HG03280 (cell line): ENCODE results near the gene DDX23.
A peak's percentile ranks its signal among the peaks of the same experiment; 100 is the strongest.
"Not testable (repeated sequence)": the region's sequence is repeated elsewhere in the genome, so short reads cannot be mapped to it uniquely, and the experiment has no call there.

ENCODE experiments used
- ATAC-seq: cut with Tn5 transposase; IDR thresholded peaks from one replicate; pipeline ENCODE4 v1.9.1; 2021; ENCODE audit warnings: mild to moderate bottlenecking, moderate library complexity; ENCODE audit not compliant: unreplicated experiment

The DDX23 gene

GRCh38 chr12:48851883-48852733 lies at the start of gene DDX23:
Gene DDX23 (minus strand): TSS chr12:48852163. CDS start chr12:48845782, 6,381 bp downstream.
- peak; percentile 94 for ATAC-seq

- ATAC-seq: peak; percentile 64
These were observed 49.3 kb upstream of the DDX23 start for GRCh38 chr12:48901278-48901677.

- ATAC-seq: no peak
These were observed 47.7 kb upstream of the DDX23 start for GRCh38 chr12:48899651-48900050.

- ATAC-seq: no peak
These were observed 42.3 kb upstream of the DDX23 start for GRCh38 chr12:48894271-48894670.

- ATAC-seq: no peak
These were observed 38.9 kb upstream of the DDX23 start for GRCh38 chr12:48890657-48891418.

GRCh38 chr12:48889679-48890078 lies 37.7 kb upstream of the DDX23 start:
- ATAC-seq: no peak

GRCh38 chr12:48883305-48884161 lies 31.6 kb upstream of the DDX23 start:
- ATAC-seq: no peak

GRCh38 chr12:48882972-48883304 lies 31.0 kb upstream of the DDX23 start:
- ATAC-seq: no peak

GRCh38 chr12:48882315-48882687 lies 30.3 kb upstream of the DDX23 start:
- ATAC-seq: no peak

GRCh38 chr12:48881686-48882314 lies 29.8 kb upstream of the DDX23 start:
- ATAC-seq: no peak

GRCh38 chr12:48880647-48881046 lies 28.7 kb upstream of the DDX23 start:
- no peak for ATAC-seq

- no peak for ATAC-seq
These were observed 26.6 kb upstream of the DDX23 start for GRCh38 chr12:48878548-48878947.

- no peak for ATAC-seq
These were observed 24.1 kb upstream of the DDX23 start for GRCh38 chr12:48875944-48876515.

GRCh38 chr12:48873534-48873933 lies 21.6 kb upstream of the DDX23 start:
- not testable (repeated sequence) for ATAC-seq

GRCh38 chr12:48873096-48873495 lies 21.1 kb upstream of the DDX23 start:
- no peak for ATAC-seq

- no peak for ATAC-seq
These were observed 17.2 kb upstream of the DDX23 start for GRCh38 chr12:48869191-48869590.

- ATAC-seq: no peak
These were observed 16.5 kb upstream of the DDX23 start for GRCh38 chr12:48868451-48868850.

GRCh38 chr12:48866052-48866711 lies 14.2 kb upstream of the DDX23 start:
- ATAC-seq: peak; percentile 38

- ATAC-seq: peak; percentile 95
These were observed 13.5 kb upstream of the DDX23 start, which contains the start of gene RND1 for GRCh38 chr12:48865281-48866051. Gene RND1 (minus strand): TSS chr12:48865870. CDS start chr12:48865767, 103 bp downstream.
